PC-3 (cell line): ENCODE results near the gene SLIT1. TPM values are rescaled to one million over a fixed set of nuclear protein-coding genes. Genes with fewer than 3 reads are reported as not detected.

ENCODE experiments used
- ATAC-seq: fragments of 200-7000 bp; cut with Tn5 transposase; 2 replicates; pipeline ENCODE4 v1.9.1; 2020; ENCODE audit warnings: mild to moderate bottlenecking, moderate library complexity
- BruUV-seq: library from RNA; stranded (reverse); fragments of 400-500 nt; replicated peaks from 2 replicates; lab custom pipeline; 2021; lab: Mats Ljungman, UMichigan
- CTCF ChIA-PET: fragments of 300-600 bp; sonication (Branson Sonifier 250); formaldehyde crosslinking; loops from one replicate; lab custom pipeline; 2022; ENCODE audit warnings: antibody characterized with exemption; lab: Charles Lee
- POLR2A ChIA-PET: fragments of 300-600 bp; sonication (Branson Sonifier 250); formaldehyde crosslinking; loops from one replicate; lab custom pipeline; 2022; ENCODE audit warnings: antibody characterized with exemption; ENCODE audit not compliant: unreplicated experiment; lab: Charles Lee
- DNase-seq: peaks from one replicate; pipeline ENCODE4 v3.0.0-alpha.2; 2015
- H2AFZ ChIP-seq: fragments of 300-600 bp; sonication (generic); 2 replicates; pipeline ENCODE4 v1.6.0; 2016; ENCODE audit warnings: antibody characterized with exemption, low read length
- H3F3A ChIP-seq: fragments of 300-600 bp; sonication (generic); one replicate; pipeline ENCODE4 v1.6.0; 2017; ENCODE audit warnings: antibody characterized with exemption, low read length, control low read depth, mild to moderate bottlenecking; ENCODE audit not compliant: unreplicated experiment
- H3K27ac ChIP-seq: fragments of 300-600 bp; sonication (generic); 2 replicates; pipeline ENCODE4 v1.5.1; 2016; ENCODE audit warnings: mild to moderate bottlenecking, low read length
- H3K27me3 ChIP-seq: fragments of 300-600 bp; sonication (generic); 2 replicates; pipeline ENCODE4 v1.6.1; 2016; ENCODE audit warnings: low read length, mixed read lengths
- H3K36me3 ChIP-seq: fragments of 300-600 bp; sonication (generic); 2 replicates; pipeline ENCODE4 v1.6.1; 2016; ENCODE audit warnings: low read depth, mixed run types, low read length, mixed read lengths
- H3K4me1 ChIP-seq: fragments of 300-600 bp; sonication (generic); 2 replicates; pipeline ENCODE4 v1.5.1; 2016; ENCODE audit warnings: low read length; ENCODE audit not compliant: insufficient read depth
- H3K4me2 ChIP-seq: fragments of 300-600 bp; sonication (generic); 2 replicates; pipeline ENCODE4 v1.6.0; 2016; ENCODE audit warnings: low read length
- H3K4me3 ChIP-seq: fragments of 300-600 bp; sonication (generic); 2 replicates; pipeline ENCODE4 v1.5.1; 2016; ENCODE audit warnings: mild to moderate bottlenecking, low read length, mixed read lengths
- H3K79me2 ChIP-seq: fragments of 300-600 bp; sonication (generic); 2 replicates; pipeline ENCODE4 v1.6.1; 2017; ENCODE audit warnings: low read length, mixed read lengths
- H3K9ac ChIP-seq: fragments of 300-600 bp; sonication (generic); 2 replicates; pipeline ENCODE4 v1.6.0; 2016; ENCODE audit warnings: mild to moderate bottlenecking, low read length
- H3K9me2 ChIP-seq: fragments of 300-600 bp; sonication (generic); replicated peaks from 2 replicates; pipeline ENCODE4 v1.6.1; 2016; ENCODE audit warnings: mixed run types, low read length, mixed read lengths
- H3K9me3 ChIP-seq: fragments of 300-600 bp; sonication (generic); 2 replicates; pipeline ENCODE4 v1.6.1; 2016; ENCODE audit warnings: low read length, mixed read lengths
- H4K20me1 ChIP-seq: fragments of 300-600 bp; sonication (generic); 2 replicates; pipeline ENCODE4 v1.6.1; 2016; ENCODE audit warnings: low read length, mixed read lengths
- CTCF ChIP-seq: fragments of 300-600 bp; sonication (generic); conservative IDR thresholded peaks from 2 replicates; pipeline ENCODE4 v1.5.1; 2017; ENCODE audit warnings: antibody characterized with exemption, low read depth, mild to moderate bottlenecking, low read length
- EZH2 ChIP-seq: fragments of 300-600 bp; sonication (generic); IDR thresholded peaks from one replicate; pipeline ENCODE4 v1.6.1; 2017; ENCODE audit warnings: antibody characterized with exemption, mild to moderate bottlenecking, low read length; ENCODE audit not compliant: unreplicated experiment
- EZH2phosphoT487 ChIP-seq: fragments of 300-600 bp; sonication (generic); IDR thresholded peaks from 2 replicates; pipeline ENCODE4 v1.6.1; 2018; ENCODE audit warnings: mild to moderate bottlenecking, antibody characterized with exemption, low read length, borderline replicate concordance
- intact Hi-C: fragments of 100-400 bp; cut with micrococcal nuclease; formaldehyde crosslinking; loops from 2 replicates; pipeline ENCODE4 v1.9.0; 2023
- total RNA-seq: library from RNA; depleted of rRNA; stranded (reverse); fragments of >200 nt; gene quantifications from 2 replicates; pipeline ENCODE4 v1.2.3, GENCODE V29; 2014

SLIT1 gene
- total RNA-seq, 1 experiment from 2014 or later: not detected

- ChIA-PET POLR2A (no interaction called here), CTCF (no interaction called here)
- ATAC-seq: no peak
These were observed 174.4 kb downstream of the SLIT1 start for GRCh38 chr10:97011397-97011796.

GRCh38 chr10:97010695-97011206 lies 175.0 kb downstream of the SLIT1 start:
- no peak overlapping the region for H3K9ac ChIP-seq
- H2AFZ ChIP-seq: no peak overlapping the region
- intact Hi-C loops: no loop called here
- H3K9me3 ChIP-seq: no peaks in the 10 kb centered on the region
- no TSS peak for BruUV-seq
- no peaks in the 10 kb centered on the region for H4K20me1 ChIP-seq
- no peaks in the 10 kb centered on the region for H3K9me2 ChIP-seq
- no peaks in the 10 kb centered on the region for H3K4me1 ChIP-seq
- no peak for TF ChIP-seq EZH2
- no peak overlapping the region for H3K27ac ChIP-seq
- H3K79me2 ChIP-seq: no peaks in the 10 kb centered on the region
- ChIA-PET CTCF (no interaction called here), POLR2A (no interaction called here)
- H3K27me3 ChIP-seq: no peaks in the 10 kb centered on the region
- no peak for DNase-seq
- no peak overlapping the region for H3K4me3 ChIP-seq
- H3K4me2 ChIP-seq: no peak overlapping the region
- ATAC-seq: no peak
- no peaks in the 10 kb centered on the region for H3F3A ChIP-seq
- H3K36me3 ChIP-seq: no peaks in the 10 kb centered on the region

More at GRCh38 chr10:97011397-97011796, 174.4 kb downstream of the SLIT1 start:
- no TSS peak for BruUV-seq
- Histone ChIP-seq H3K9ac (no peak overlapping the region), H2AFZ (no peak overlapping the region), H3K4me1 (no peaks in the 10 kb centered on the region), H3K79me2 (no peaks in the 10 kb centered on the region), H4K20me1 (no peaks in the 10 kb centered on the region), H3K36me3 (no peaks in the 10 kb centered on the region), H3K9me3 (no peaks in the 10 kb centered on the region), H3K9me2 (no peaks in the 10 kb centered on the region), H3K4me2 (no peak overlapping the region), H3K4me3 (no peak overlapping the region), H3K27ac (no peak overlapping the region), H3K27me3 (no peaks in the 10 kb centered on the region), H3F3A (no peaks in the 10 kb centered on the region)
- intact Hi-C loops: no loop called here
- DNase-seq: no peak
- no peak for TF ChIP-seq CTCF
- no peak for TF ChIP-seq EZH2
- TF ChIP-seq EZH2phosphoT487: no peak

GRCh38 chr10:97007417-97007816 lies 178.3 kb downstream of the SLIT1 start:
- H2AFZ ChIP-seq: no peak overlapping the region
- H3K9me2 ChIP-seq: no peaks in the 10 kb centered on the region
- no peaks in the 10 kb centered on the region for H3K27me3 ChIP-seq
- H3K4me3 ChIP-seq: no peak overlapping the region
- POLR2A ChIA-PET: no interaction called here
- no peak overlapping the region for H3K4me2 ChIP-seq
- no TSS peak for BruUV-seq
- no peak overlapping the region for H3K9ac ChIP-seq
- no peaks in the 10 kb centered on the region for H3K9me3 ChIP-seq
- intact Hi-C loops: no loop called here
- no peak for ATAC-seq
- H3F3A ChIP-seq: no peaks in the 10 kb centered on the region
- no peaks in the 10 kb centered on the region for H3K4me1 ChIP-seq
- no peak for DNase-seq
- no peaks in the 10 kb centered on the region for H4K20me1 ChIP-seq
- CTCF ChIA-PET: no interaction called here
- H3K79me2 ChIP-seq: no peaks in the 10 kb centered on the region
- TF ChIP-seq CTCF (no peak), EZH2 (no peak), EZH2phosphoT487 (no peak)
- no peak overlapping the region for H3K27ac ChIP-seq
- no peaks in the 10 kb centered on the region for H3K36me3 ChIP-seq
